NCI-H1105 treated with DMSO at 0.1 percent for 48 hours (cell line): ENCODE measurements around the gene UGT1A7.
"Not testable (repeated sequence)": the region's sequence is repeated elsewhere in the genome, so short reads cannot be mapped to it uniquely, and the experiment has no call there.

Source experiments
- DNase-seq: peaks from one replicate; lab custom pipeline; 2025; lab: John Stamatoyannopoulos, UW

Gene UGT1A7

GRCh38 chr2:233680361-233681045 lies 1.2 kb upstream of the UGT1A7 start:
- DNase-seq = no peak

- DNase-seq = no peak
Observed at GRCh38 chr2:233684640-233685039, 2.9 kb downstream of the UGT1A7 start.

GRCh38 chr2:233686928-233687327 lies 5.2 kb downstream of the UGT1A7 start:
- no peak for DNase-seq

DNA sequence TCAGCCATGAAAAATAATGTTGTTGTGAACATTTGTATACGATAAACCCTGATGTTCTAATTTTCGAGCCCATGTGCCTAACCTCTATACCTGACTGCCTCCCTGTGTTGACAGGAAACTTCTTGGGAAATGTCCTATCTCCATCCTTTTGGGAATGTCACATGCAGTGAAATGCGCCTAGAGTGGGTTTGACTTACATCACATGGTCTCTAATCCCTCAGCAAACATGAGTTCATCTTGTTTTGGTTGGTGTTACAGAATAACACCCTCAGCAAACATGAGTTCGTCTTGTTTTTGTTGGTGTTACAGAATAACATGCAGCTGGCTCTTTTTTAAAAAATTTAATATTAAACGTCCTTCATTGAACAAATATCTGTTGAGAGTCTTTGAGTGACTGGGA lies 6.6 kb downstream of the UGT1A7 start:
- no peak for DNase-seq

DNA sequence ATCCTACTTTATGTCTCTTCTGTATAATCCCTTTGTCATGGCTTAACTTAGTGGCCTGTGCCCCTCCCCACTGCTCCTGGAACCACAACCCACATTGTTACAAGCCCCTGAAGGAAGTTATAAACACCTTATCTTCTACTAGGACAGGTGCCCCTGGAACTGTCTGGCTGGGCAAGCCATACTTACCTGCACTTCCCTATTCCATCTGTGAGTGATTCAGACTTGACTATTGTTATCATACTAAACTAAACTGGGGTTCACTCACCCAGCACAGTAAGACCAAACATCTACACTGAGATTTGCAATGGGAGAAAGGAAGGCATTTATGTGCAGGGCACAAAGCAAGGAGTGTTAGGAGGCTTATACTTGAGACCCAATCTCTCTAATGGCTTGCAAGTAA lies 7.3 kb downstream of the UGT1A7 start:
- no peak for DNase-seq

DNA sequence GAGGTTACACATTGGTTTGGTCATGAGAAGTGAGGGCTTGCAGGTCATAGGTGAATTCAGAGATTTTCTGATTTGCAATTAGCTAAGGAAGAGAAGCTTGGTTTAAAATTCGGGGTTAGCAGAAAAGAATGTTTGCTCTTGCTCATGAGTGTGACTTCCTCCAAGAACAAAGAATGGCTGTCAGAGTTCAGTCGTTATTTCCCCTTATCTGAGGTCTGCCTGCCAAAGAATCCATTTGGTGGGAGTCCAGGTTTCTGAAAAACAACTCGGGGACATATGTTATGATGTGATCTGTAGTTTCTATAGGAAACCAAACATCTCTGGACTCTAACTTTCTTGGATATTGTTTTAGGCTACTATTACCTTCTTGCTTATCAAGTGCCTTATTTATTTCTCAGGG lies 7.8 kb downstream of the UGT1A7 start:
- no peak for DNase-seq

DNA sequence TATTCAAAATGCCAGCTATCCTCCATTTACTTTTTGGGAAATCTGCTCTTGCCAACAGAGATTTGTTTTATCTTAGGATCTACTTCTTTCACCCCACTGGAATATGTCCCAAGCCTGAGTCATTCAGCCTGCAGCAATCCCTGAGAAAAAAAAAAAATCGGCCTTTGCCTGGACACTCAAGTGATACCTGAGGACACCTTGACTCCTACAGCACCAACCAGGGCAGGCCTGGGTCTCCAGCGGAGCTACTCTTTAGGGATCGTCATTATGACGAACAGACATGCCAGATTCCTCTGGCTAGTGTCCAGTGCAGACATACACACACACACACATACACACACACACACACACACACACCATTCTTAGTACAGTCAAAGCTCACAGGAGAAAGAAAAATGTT lies 8.7 kb downstream of the UGT1A7 start:
- DNase-seq = no peak

DNA sequence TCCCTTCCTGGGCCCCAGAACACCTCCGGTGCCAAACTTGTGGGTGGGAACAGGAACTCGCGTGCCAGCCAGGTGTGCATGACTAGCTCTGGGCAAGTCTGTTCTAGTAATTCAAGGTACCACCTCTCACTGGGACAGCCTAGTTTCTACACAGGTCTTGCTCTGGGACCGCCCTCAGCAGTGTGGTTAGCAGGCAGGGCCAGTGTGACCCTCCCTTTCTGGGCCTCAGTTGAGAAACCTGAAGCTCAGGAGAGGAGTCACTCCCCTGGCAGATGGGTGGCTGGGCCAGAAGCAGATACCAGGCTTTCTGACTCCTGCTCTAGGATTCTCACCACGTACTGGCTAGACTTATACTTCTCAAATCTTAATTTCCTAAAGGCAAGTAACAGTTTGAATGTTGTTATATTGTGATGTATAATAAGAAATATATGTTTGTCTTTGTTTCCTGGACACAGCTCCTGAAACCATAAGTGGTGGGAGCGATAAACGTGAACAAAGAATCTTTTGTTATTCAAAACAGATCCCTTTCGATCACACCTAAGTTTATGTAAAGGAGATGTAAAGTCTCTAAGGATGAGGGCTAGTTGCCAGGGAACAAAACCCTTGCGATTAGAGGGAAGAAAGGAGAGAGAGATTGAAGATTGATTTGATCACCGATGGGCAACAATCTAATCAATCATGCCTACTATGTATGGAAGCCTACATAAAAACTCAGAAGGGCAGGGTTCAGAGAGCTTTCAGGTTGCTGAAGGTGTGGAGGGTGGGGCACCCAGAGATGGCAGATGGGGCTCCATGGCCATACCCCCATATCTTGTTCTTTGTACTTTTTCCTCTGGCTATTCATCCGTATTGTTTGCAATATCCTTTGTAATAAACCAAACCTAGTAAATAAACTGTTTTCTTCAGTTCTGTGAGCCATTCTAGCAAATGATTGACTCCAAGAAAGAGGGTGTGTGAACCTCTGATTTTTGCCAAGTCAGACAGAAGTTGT lies 10.0 kb downstream of the UGT1A7 start:
- no peak for DNase-seq

DNA sequence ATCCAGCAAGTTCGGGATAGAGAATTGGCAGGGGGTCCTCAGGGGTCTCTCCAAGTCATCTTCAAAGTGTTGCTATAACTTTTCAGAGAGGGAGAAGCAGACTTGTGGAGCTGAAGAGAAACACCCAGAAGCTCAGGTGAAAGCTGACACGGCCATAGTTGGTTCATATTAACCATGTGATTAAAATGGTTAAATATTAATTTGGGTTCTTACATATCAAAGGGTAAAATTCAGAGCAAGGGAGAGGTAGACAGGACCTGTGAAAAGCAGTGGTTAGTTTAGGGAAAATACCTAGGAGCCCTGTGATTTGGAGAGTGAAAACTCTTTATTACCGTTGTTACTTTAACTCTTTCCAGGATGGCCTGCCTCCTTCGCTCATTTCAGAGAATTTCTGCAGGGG lies 10.9 kb downstream of the UGT1A7 start, which contains the start of gene UGT1A6:
Gene UGT1A6 (plus strand): TSS at position 243 of the 400 bp plus-strand sequence. CDS start 115 bp downstream, at position 358.
- no peak for DNase-seq

DNA sequence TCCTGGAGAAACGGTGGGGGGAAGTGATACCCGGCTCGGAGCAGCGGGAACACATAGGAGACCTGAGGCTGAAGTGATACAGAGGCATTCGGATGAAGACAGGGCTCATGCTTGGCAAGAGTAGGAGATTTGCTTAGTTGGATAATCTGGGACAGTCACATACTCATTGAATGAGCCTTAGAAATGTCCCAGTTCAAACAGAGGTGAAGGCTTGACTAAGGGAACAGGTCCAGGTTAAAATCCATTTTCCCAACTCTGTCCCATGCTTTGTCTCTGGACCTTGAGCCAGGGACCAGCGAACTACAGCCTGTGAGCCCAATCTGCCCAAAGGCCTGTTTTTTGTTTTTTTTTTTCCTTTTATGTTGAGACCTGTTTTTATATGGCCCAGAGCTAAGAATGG lies 12.3 kb downstream of the UGT1A7 start:
- no peak for DNase-seq

GRCh38 chr2:233698740-233699139 lies 17.0 kb downstream of the UGT1A7 start:
- no peak for DNase-seq

GRCh38 chr2:233699424-233700027 lies 17.8 kb downstream of the UGT1A7 start:
- DNase-seq = no peak

DNA sequence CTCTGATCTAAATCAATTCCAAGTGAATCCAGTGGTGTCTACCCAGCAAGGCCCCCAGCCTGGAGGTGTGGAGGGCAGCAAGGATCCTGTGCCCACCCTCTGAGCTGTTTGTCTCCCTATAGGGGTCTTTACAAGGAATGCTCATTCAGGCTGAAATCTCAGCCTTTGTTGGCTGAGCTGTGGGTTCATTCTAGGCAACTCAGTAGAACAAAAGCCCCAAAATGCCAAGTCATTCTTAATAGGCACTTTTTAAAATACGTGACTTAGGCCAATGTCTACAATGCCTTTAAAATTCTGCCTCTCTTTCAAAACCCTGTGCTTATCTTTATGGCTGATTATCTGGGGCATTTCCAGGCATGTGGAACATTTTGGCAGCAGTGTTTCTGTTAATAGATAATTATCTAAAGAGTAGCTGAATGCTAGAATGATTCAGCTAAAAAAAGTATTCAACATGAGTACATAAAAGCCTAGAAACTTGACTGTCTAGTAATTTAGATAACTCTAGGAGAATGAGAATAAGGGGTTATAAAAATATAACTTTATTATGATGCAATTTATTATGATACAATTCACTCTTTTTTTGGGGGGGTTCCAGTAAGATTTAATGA lies 18.4 kb downstream of the UGT1A7 start:
- peak; percentile 66 for DNase-seq

DNA sequence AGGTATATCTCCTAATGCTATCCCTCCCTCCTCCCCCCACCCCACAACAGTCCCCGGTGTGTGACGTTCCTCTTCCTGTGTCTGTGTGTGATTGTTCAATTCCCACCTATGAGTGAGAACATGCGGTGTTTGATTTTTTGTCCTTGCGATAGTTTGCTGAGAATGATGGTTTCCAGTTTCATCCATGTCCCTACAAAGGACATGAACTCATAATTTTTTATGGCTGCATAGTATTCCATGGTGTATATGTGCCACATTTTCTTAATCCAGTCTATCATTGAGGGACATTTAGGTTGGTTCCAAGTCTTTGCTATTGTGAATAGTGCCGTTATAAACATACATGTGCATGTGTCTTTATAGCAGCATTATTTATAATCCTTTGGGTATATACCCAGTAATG lies 19.1 kb downstream of the UGT1A7 start:
- DNase-seq = not testable (repeated sequence)

DNA sequence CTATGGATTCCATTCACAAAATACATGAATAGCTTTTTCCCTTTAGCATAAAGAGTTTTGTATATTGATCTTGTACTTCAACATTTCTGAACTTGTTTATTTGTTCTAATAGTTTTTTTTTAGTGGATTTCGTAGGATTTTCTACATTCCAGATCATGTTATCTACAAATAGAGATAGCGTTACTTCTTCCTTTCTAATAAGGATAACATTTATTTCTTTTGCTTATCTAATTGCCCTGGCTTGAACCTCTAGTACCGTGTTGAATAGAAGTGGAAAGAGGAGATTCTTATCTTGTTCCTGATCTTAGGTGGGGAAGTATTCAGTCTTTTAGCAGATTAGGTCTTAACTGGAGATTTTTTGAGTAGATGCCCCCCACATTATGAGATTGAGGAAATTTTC lies 20.5 kb downstream of the UGT1A7 start:
- DNase-seq = no peak

DNA sequence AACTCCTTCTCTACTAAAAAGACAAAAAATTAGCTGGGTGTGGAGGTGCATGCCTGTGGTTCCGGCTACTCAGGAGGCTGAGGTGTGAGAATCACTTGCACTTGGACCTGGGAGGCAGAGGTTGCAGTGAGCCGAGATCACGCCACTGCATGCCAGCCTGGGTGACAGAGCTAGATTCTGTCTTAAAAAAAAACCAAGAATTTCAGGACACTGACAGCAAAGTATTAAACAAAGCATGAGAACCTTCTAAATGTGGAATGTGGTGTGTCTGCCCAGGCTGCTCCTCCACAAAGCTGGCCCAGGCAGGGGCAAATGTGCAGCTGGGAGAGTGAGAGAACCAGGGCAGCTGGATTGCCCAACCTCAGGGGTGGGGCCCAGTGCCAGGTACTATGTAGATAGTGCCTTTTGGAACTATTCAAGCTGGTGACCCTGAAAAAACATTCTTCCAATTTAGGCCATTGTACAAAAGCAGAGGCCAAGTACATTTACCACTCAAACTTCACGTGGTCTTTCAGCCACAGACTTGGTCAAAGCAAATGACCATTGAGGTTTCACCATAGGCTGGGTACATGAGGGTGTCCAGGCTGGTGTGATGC lies 24.3 kb downstream of the UGT1A7 start:
- no peak for DNase-seq

DNA sequence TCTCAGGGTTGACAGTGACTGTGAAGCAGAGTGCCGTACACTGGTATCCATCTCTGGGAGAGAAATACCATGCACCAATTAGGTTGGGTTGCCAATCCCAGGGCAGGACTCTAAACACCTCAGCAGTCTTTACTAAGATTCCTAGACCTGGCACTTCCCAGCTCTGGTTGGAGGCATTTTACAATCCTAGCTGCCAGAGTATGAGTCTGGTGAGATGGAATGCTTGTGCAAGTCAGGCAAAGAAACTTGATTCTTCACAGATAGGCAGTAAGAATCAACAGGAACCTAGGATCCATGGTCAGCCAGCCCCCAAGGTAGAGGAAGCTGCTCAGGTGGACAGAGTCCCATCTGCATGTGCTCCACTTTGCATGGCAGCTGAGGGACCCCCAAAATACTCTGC lies 25.0 kb downstream of the UGT1A7 start:
- DNase-seq = no peak

- no peak for DNase-seq
Observed at GRCh38 chr2:233707940-233708644, 26.4 kb downstream of the UGT1A7 start.

DNA sequence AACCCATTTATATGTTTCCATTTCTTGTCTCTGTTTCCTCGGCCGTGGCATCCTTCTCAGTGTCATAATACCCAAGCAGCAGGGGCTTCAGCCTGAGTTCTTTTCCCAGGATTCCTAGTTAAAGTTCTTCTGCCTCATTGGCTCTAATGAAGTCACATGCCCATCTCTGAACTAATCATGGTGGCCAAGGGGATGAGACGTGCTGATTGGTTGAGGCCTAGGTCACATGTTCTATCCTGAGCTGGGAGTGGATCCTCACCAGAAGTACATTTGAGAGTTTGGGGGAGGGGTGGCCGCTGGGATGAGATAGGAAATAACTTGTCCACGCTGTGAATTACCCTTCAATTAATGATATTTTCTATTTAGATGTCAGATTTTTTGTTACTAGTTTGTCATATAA lies 27.2 kb downstream of the UGT1A7 start:
- DNase-seq = no peak

GRCh38 chr2:233711312-233712008 lies 29.8 kb downstream of the UGT1A7 start:
- peak; percentile 54 for DNase-seq
